Ishikawa (cell line): ENCODE measurements around the gene SYNE1.

Source experiments
- CEBPB ChIP-seq: IDR thresholded peaks from 2 replicates; pipeline ENCODE4 v1.6.1; 2012
- CREB1 ChIP-seq: IDR thresholded peaks from 2 replicates; pipeline ENCODE4 v1.6.1; 2012; ENCODE audit warnings: low read depth
- EGR1 ChIP-seq: IDR thresholded peaks from 2 replicates; pipeline ENCODE4 v1.6.1; 2012
- EP300 ChIP-seq: IDR thresholded peaks from 2 replicates; pipeline ENCODE4 v1.6.1; 2012; ENCODE audit warnings: borderline replicate concordance
- FOXM1 ChIP-seq: IDR thresholded peaks from 2 replicates; pipeline ENCODE4 v1.6.1; 2012; ENCODE audit warnings: low read depth, borderline replicate concordance
- MAX ChIP-seq: IDR thresholded peaks from 2 replicates; pipeline ENCODE4 v1.6.1; 2012
- NFIC ChIP-seq: IDR thresholded peaks from 2 replicates; pipeline ENCODE4 v1.6.1; 2012
- RAD21 ChIP-seq: IDR thresholded peaks from 2 replicates; pipeline ENCODE4 v1.6.1; 2012; ENCODE audit warnings: low read depth
- REST ChIP-seq: IDR thresholded peaks from 2 replicates; pipeline ENCODE4 v1.6.1; 2012; ENCODE audit warnings: low read depth, mild to moderate bottlenecking
- TAF1 ChIP-seq: IDR thresholded peaks from 2 replicates; pipeline ENCODE4 v1.6.1; 2012; ENCODE audit warnings: low read depth, mild to moderate bottlenecking
- TCF12 ChIP-seq: IDR thresholded peaks from 2 replicates; pipeline ENCODE4 v1.6.1; 2012; ENCODE audit warnings: low read depth
- TEAD4 ChIP-seq: IDR thresholded peaks from 2 replicates; pipeline ENCODE4 v1.6.1; 2012
- USF1 ChIP-seq: IDR thresholded peaks from 2 replicates; pipeline ENCODE4 v1.6.1; 2012
- YY1 ChIP-seq: IDR thresholded peaks from 2 replicates; pipeline ENCODE4 v1.6.1; 2012; ENCODE audit warnings: low read depth
- ZBTB7A ChIP-seq: IDR thresholded peaks from 2 replicates; pipeline ENCODE4 v1.6.1; 2012; ENCODE audit warnings: low read depth

The SYNE1 gene

GRCh38 chr6:152298848-152299735 lies 338.1 kb downstream of the SYNE1 start:
- no peak for TF ChIP-seq CREB1
- no peak for TF ChIP-seq EP300
- TF ChIP-seq TEAD4: no peak
- TF ChIP-seq EGR1: no peak
- no peak for TF ChIP-seq ZBTB7A
- TF ChIP-seq FOXM1: no peak
- TF ChIP-seq MAX: no peak
- no peak for TF ChIP-seq USF1
- TF ChIP-seq CEBPB: no peak
- no peak for TF ChIP-seq TCF12
- no peak for TF ChIP-seq TAF1
- no peak for TF ChIP-seq YY1
- TF ChIP-seq REST: no peak
- no peak for TF ChIP-seq RAD21
- no peak for TF ChIP-seq NFIC

- TF ChIP-seq TEAD4 (no peak), USF1 (no peak), REST (no peak), RAD21 (no peak), YY1 (no peak), MAX (no peak), CEBPB (no peak), NFIC (no peak), TAF1 (no peak), EP300 (no peak), FOXM1 (no peak), TCF12 (no peak), CREB1 (no peak)
These were observed 339.0 kb downstream of the SYNE1 start for GRCh38 chr6:152298055-152298647.

- TF ChIP-seq REST (peak; percentile 47; the same call in 1 of the 2 replicates), MAX (no peak), ZBTB7A (no peak)
These were observed 340.4 kb downstream of the SYNE1 start for GRCh38 chr6:152296648-152297376.

- TF ChIP-seq TCF12: no peak
- no peak for TF ChIP-seq NFIC
- TF ChIP-seq TAF1: no peak
- TF ChIP-seq CREB1: no peak
- TF ChIP-seq TEAD4: no peak
- no peak for TF ChIP-seq USF1
- TF ChIP-seq ZBTB7A: no peak
- TF ChIP-seq MAX: no peak
- TF ChIP-seq REST: no peak
- TF ChIP-seq YY1: no peak
- TF ChIP-seq RAD21: no peak
- TF ChIP-seq FOXM1: no peak
- no peak for TF ChIP-seq CEBPB
- TF ChIP-seq EP300: no peak
- TF ChIP-seq EGR1: no peak
These were observed 341.2 kb downstream of the SYNE1 start for GRCh38 chr6:152295920-152296319.
